Nephron progenitor cell (in vitro differentiated cells): Measurements from ENCODE around the gene SLC16A11.

Experiments used
- DNase-seq: peaks from one replicate; pipeline ENCODE4 v3.0.0; 2021
- H3K27ac Mint-ChIP-seq: 2 replicates; pipeline ENCODE4 v1.8.0; 2021; ENCODE audit warnings: mild to moderate bottlenecking, moderate library complexity, mixed read lengths
- H3K27me3 Mint-ChIP-seq: 2 replicates; pipeline ENCODE4 v1.8.0; 2021; ENCODE audit warnings: mild to moderate bottlenecking, low read depth, mixed read lengths; ENCODE audit not compliant: poor library complexity
- H3K36me3 Mint-ChIP-seq: 2 replicates; pipeline ENCODE4 v1.8.0; 2021; ENCODE audit warnings: low read depth, mixed read lengths
- H3K4me1 Mint-ChIP-seq: 2 replicates; pipeline ENCODE4 v1.8.0; 2021; ENCODE audit warnings: mixed read lengths
- H3K4me3 Mint-ChIP-seq: 2 replicates; pipeline ENCODE4 v1.8.0; 2021; ENCODE audit warnings: mild to moderate bottlenecking, moderate library complexity, mixed read lengths
- H3K9me3 Mint-ChIP-seq: 2 replicates; pipeline ENCODE4 v1.8.0; 2021; ENCODE audit warnings: mild to moderate bottlenecking, moderate library complexity, mixed read lengths
- TF ChIP-seq, protein P1 (sequence below): fragments of 200-600 bp; sonication (generic); IDR thresholded peaks from 2 replicates; pipeline ENCODE4 v1.5.0; 2021; ENCODE audit warnings: antibody characterized with exemption

SLC16A11 gene

DNA sequence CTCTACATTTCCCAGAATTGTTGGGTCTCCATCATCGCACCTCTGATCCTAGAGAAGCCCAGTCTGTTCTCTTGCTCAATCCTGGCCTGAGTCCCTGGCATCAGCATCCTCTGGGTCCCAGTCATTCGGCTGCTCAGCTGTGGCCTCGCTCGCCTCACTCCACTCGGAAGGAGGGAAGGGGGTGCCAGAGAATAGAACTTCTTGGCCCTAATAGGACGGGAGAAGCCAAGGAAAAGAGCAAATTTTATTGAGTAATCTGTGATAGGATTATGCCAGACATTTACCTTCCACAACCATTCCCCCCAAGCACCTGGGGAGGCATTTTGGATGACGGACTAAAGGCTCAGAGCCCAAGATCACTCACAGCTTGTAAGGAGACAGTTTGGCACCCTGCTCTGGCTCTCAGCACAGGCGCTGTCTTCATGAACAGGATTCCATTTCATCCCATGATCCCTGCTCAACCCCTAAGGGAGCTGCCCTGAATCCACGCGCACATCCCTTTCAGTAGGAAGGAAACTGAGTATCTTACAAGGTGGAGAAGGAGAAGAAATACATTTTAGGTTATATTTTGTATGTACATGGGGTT lies 36.7 kb upstream of the SLC16A11 start:
- no peak overlapping the region for H3K4me3 Mint-ChIP-seq
- H3K27ac Mint-ChIP-seq = no peak overlapping the region
- peaks cover 23% of the 10 kb centered on the region for H3K9me3 Mint-ChIP-seq
- no peak for DNase-seq
- H3K4me1 Mint-ChIP-seq = peaks cover 27% of the 10 kb centered on the region
- H3K36me3 Mint-ChIP-seq = no peaks in the 10 kb centered on the region
- H3K27me3 Mint-ChIP-seq = no peaks in the 10 kb centered on the region
- TF ChIP-seq, protein P1, sequence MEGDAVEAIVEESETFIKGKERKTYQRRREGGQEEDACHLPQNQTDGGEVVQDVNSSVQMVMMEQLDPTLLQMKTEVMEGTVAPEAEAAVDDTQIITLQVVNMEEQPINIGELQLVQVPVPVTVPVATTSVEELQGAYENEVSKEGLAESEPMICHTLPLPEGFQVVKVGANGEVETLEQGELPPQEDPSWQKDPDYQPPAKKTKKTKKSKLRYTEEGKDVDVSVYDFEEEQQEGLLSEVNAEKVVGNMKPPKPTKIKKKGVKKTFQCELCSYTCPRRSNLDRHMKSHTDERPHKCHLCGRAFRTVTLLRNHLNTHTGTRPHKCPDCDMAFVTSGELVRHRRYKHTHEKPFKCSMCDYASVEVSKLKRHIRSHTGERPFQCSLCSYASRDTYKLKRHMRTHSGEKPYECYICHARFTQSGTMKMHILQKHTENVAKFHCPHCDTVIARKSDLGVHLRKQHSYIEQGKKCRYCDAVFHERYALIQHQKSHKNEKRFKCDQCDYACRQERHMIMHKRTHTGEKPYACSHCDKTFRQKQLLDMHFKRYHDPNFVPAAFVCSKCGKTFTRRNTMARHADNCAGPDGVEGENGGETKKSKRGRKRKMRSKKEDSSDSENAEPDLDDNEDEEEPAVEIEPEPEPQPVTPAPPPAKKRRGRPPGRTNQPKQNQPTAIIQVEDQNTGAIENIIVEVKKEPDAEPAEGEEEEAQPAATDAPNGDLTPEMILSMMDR = no peak

DNA sequence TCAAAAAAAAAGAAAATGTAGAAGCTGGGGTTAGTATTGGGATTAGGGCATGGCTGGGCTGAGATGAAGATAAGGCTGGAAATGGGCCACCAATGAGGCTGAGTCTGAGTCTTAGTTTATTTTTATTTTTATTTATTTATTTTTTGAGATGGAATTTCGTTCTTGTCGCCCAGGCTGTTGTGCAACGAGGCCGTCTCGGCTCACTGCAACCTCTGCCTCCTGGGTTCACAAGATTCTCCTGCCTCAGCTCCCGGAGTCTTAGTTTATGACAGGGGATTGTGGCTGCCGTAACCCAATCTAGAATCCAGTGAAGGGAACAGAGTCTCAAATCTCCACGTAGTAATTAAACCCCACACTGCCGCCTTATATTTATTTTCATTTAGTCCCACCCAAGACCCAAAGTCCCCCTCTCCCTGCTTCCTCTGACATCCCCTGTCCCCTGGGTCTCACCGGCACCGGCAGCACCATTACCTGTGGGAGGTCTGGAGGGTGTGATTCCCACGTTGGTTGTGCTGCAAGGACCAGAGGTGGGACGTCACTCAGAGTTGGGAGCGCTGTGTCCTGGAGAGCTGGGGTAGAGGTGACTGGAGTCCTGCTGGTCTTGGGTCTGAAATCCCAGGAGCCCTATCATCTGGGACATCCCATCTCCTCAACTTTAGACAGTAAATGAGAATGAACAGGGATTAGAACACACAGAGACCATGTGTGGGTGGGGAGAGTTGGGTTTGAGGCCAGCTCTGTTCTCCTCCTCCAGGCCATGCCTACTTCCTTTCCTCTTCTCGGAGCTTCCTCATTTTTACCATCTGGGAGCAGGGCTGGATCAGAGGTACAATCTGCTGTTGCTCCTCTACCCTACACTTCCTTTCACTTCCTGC lies 35.9 kb upstream of the SLC16A11 start, which contains the start of gene CLEC10A:
CLEC10A (minus strand) TSS at position 671 of the 875 bp plus-strand sequence. CDS start 1,439 bp downstream, outside the sequence.
- no peak for DNase-seq
- no peak within 1 kb of the TSS for H3K4me3 Mint-ChIP-seq
- no peaks in the 10 kb centered on the region for H3K27me3 Mint-ChIP-seq
- peak within 1 kb of the TSS; percentile 58 for H3K27ac Mint-ChIP-seq
- TF ChIP-seq, protein P1 = no peak
- no peaks in the 10 kb centered on the region for H3K36me3 Mint-ChIP-seq
- H3K9me3 Mint-ChIP-seq = peaks cover 23% of the 10 kb centered on the region
- peaks cover 27% of the 10 kb centered on the region for H3K4me1 Mint-ChIP-seq

DNA sequence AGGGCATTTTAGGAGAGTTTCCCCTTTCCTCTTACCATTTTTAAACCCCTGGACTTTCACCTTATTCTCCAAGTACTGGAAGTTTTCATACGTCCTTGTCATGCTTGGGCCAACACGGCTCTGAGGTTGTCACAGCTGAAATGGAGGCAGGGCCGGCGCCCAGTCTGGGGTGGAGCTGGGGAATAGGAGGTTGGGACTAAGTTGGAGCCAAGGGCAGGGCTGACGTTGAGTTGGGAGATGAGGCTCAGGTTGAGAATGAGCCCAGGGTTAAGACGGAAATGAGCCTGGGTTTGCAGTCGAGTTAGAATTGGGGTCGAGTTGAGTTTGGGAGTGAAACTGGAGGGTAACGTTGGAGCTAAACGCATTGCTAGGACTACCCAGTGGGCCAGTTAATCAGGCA lies 34.8 kb upstream of the SLC16A11 start:
- no peak overlapping the region for H3K4me3 Mint-ChIP-seq
- peaks cover 23% of the 10 kb centered on the region for H3K9me3 Mint-ChIP-seq
- no peak overlapping the region for H3K27ac Mint-ChIP-seq
- H3K27me3 Mint-ChIP-seq = no peaks in the 10 kb centered on the region
- TF ChIP-seq, protein P1 = no peak
- peaks cover 19% of the 10 kb centered on the region for H3K4me1 Mint-ChIP-seq
- no peaks in the 10 kb centered on the region for H3K36me3 Mint-ChIP-seq
- no peak for DNase-seq

DNA sequence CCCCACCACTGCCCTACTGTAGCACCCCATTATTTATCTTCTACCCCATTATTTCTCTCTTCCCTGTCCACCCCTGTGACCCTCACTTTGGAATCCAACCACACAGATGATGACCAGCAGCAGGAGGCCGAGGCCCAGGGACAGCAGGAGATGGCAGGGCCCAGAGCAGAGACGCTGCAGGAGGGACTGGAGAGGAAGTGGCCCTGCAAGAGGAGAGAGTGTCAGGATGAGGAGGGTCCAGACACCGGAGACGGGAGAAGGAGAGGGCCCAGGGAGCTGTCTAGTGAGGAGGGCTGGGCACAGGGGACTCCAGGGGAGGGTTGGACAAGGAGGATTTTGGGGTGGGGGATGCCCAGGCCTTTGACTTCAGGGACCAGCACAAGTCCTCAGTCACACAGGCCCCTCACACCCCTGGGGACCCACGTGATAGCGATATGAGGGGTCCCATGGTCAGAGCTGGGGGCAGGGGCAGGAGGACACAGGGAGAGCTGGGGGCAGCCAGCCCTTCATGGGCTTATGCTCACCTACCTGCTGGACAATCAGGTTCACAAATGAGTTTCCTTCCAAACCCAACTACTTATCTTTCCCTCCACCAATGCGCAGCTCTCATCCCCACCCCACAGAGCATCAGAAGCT lies 34.1 kb upstream of the SLC16A11 start:
- no peak overlapping the region for H3K27ac Mint-ChIP-seq
- no peaks in the 10 kb centered on the region for H3K27me3 Mint-ChIP-seq
- H3K36me3 Mint-ChIP-seq = no peaks in the 10 kb centered on the region

DNA sequence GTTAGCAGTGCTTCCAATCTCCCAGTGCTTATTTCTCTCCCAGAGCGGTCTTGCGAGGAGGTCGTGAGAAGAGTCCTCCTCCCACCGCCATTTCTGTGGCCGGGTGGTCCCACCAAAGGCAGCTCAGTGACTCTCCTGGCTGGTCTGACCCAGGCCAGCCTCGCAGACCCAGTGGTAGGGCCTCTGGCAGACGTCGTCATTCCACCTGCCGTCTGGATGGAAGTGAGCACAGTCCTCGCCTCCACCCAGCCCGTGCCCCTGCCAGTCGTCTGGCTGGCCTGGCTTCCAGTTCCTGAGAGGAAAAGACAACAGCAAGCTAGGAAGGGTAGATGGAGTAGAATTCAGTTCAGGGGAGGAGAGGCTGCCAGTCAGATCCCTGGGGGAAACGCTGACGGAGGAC lies 31.0 kb upstream of the SLC16A11 start:
- Mint-ChIP-seq H3K9me3 (peaks cover 14% of the 10 kb centered on the region), H3K27ac (no peak overlapping the region), H3K36me3 (no peaks in the 10 kb centered on the region), H3K27me3 (peaks cover 8% of the 10 kb centered on the region), H3K4me3 (no peak overlapping the region), H3K4me1 (peaks cover 9% of the 10 kb centered on the region)
- TF ChIP-seq, protein P1 = no peak
- DNase-seq = no peak

More for the DNA sequence above, 34.1 kb upstream of the SLC16A11 start:
- H3K4me1 Mint-ChIP-seq = peaks cover 15% of the 10 kb centered on the region
- no peak for DNase-seq
- H3K4me3 Mint-ChIP-seq = no peak overlapping the region
- peaks cover 23% of the 10 kb centered on the region for H3K9me3 Mint-ChIP-seq
- TF ChIP-seq, protein P1 = no peak
